ENCODE data around the gene GPR83. TPM values are rescaled to one million over a fixed set of nuclear protein-coding genes. Genes with fewer than 3 reads are reported as not detected.
"Not testable (repeated sequence)": the region's sequence is repeated elsewhere in the genome, so short reads cannot be mapped to it uniquely, and the experiment has no call there.

Gene GPR83
- total RNA-seq, 6 donors from 2014 or later, result under 0.01 to 0.78 (median 0.25) TPM; not detected in 2

GRCh38 chr11:94396282-94396681, 4.9 kb downstream of the GPR83 start:
- no peak for DNase-seq
- TF ChIP-seq POLR2A (IDR thresholded peaks at IDR 0.05) (no peak), POLR2AphosphoS5 (IDR thresholded peaks at IDR 0.05) (no peak), CTCF (IDR thresholded peaks at IDR 0.05) (no peak), EP300 (IDR thresholded peaks at IDR 0.05) (no peak)
- Histone ChIP-seq H3K9me3 (no peaks in the 10 kb centered on the region), H3K4me3 (no peak overlapping the region), H3K4me1 (peaks cover 3 to 8% (median 4%) of the 10 kb centered on the region in 4 donors), H3K27me3 (peaks cover 0 to 10% (median 6%) of the 10 kb centered on the region in 4 donors), H3K27ac (no peak overlapping the region), H3K36me3 (no peaks in the 10 kb centered on the region)
- no peak for ATAC-seq (ENCODE audit: low FRiP score in 2 of 2)
- 87 to 91% methylated on average over 5 of the region's 5 CpGs for WGBS, 2 donors

GRCh38 chr11:94391937-94392336, 9.3 kb downstream of the GPR83 start:
- H3K9me3 ChIP-seq; H3K27ac ChIP-seq; DNase-seq; H3K4me3 ChIP-seq; ATAC-seq (ENCODE audit: low FRiP score in 2 of 2); H3K36me3 ChIP-seq; H3K27me3 ChIP-seq; H3K4me1 ChIP-seq: not testable (repeated sequence)
- 94 to 99% methylated on average over 4 of the region's 4 CpGs for WGBS, 2 donors

GRCh38 chr11:94379613-94380012, 21.6 kb downstream of the GPR83 start:
- Histone ChIP-seq H3K4me3 (no peak overlapping the region), H3K36me3 (no peaks in the 10 kb centered on the region), H3K27ac (no peak overlapping the region), H3K4me1 (no peaks in the 10 kb centered on the region), H3K27me3 (no peaks in the 10 kb centered on the region), H3K9me3 (no peaks in the 10 kb centered on the region)
- TF ChIP-seq POLR2AphosphoS5 (IDR thresholded peaks at IDR 0.05) (no peak), CTCF (IDR thresholded peaks at IDR 0.05) (no peak), EP300 (IDR thresholded peaks at IDR 0.05) (no peak), POLR2A (IDR thresholded peaks at IDR 0.05) (no peak)
- DNase-seq (no peak), ATAC-seq (ENCODE audit: low FRiP score in 2 of 2) (no peak)
- 94 to 97% methylated on average over 5 of the region's 5 CpGs for WGBS, 2 donors

GRCh38 chr11:94376841-94377240, 24.4 kb downstream of the GPR83 start:
- H3K27me3 ChIP-seq, result no peaks in the 10 kb centered on the region

GRCh38 chr11:94370576-94370975, 30.6 kb downstream of the GPR83 start:
- ATAC-seq (ENCODE audit: low FRiP score in 2 of 2); H3K27ac ChIP-seq; H3K36me3 ChIP-seq; H3K4me1 ChIP-seq; H3K9me3 ChIP-seq; H3K27me3 ChIP-seq; H3K4me3 ChIP-seq: not testable (repeated sequence)
- peak in 1 of 2 donors; percentile 39 for DNase-seq
- 71 to 93% methylated on average over 5 to 6 of the region's 6 CpGs for WGBS, 2 donors

More at GRCh38 chr11:94376841-94377240, 24.4 kb downstream of the GPR83 start:
- 89 to 91% methylated on average over 1 of the region's 1 CpG for WGBS, 2 donors
- Histone ChIP-seq H3K4me1 (no peaks in the 10 kb centered on the region), H3K36me3 (no peaks in the 10 kb centered on the region), H3K4me3 (no peak overlapping the region), H3K27ac (no peak overlapping the region), H3K9me3 (no peaks in the 10 kb centered on the region)
- ATAC-seq (ENCODE audit: low FRiP score in 2 of 2) (no peak), DNase-seq (no peak)
- TF ChIP-seq CTCF (IDR thresholded peaks at IDR 0.05) (no peak), POLR2AphosphoS5 (IDR thresholded peaks at IDR 0.05) (no peak)

GRCh38 chr11:94350850-94351563, 50.2 kb downstream of the GPR83 start:
- not testable (repeated sequence) for H3K4me1 ChIP-seq; H3K9me3 ChIP-seq; DNase-seq; H3K27ac ChIP-seq; H3K4me3 ChIP-seq; ATAC-seq (ENCODE audit: low FRiP score in 2 of 2); H3K36me3 ChIP-seq; H3K27me3 ChIP-seq
- WGBS, 2 donors, result 69 to 88% methylated on average over 9 to 10 of the region's 10 CpGs

GRCh38 chr11:94346311-94346710, 54.9 kb downstream of the GPR83 start:
- not testable (repeated sequence) for H3K4me1 ChIP-seq; H3K36me3 ChIP-seq; H3K9me3 ChIP-seq; ATAC-seq (ENCODE audit: low FRiP score in 2 of 2); H3K27ac ChIP-seq; DNase-seq; H3K27me3 ChIP-seq; H3K4me3 ChIP-seq
- 85 to 87% methylated on average over 8 of the region's 8 CpGs for WGBS, 2 donors

Measured in upper lobe of left lung (tissue), 6 donors.